Caco-2 (cell line): ENCODE measurements around the gene ZNF653. TPM values are rescaled to one million over a fixed set of nuclear protein-coding genes. Genes with fewer than 3 reads are reported as not detected.

ENCODE experiments used
- BruUV-seq: library from RNA; stranded (reverse); fragments of 400-500 nt; replicated peaks from 2 replicates; lab custom pipeline; 2021; lab: Mats Ljungman, UMichigan
- CTCF ChIA-PET: fragments of 300-600 bp; sonication (Branson Sonifier 250); formaldehyde crosslinking; loops from one replicate; lab custom pipeline; 2022; ENCODE audit warnings: antibody characterized with exemption; lab: Charles Lee
- POLR2A ChIA-PET: fragments of 300-600 bp; sonication (Branson Sonifier 250); formaldehyde crosslinking; loops from one replicate; lab custom pipeline; 2022; ENCODE audit warnings: antibody characterized with exemption; lab: Charles Lee
- DNase-seq, 2 experiments: peaks; one replicate each; pipeline versions ENCODE4 v3.0.0 to v3.0.0-alpha.2; 2020 to 2022
- H3K27me3 ChIP-seq: replicated peaks from 2 replicates; pipeline ENCODE4 v1.6.0; 2011; ENCODE audit warnings: low read length; ENCODE audit not compliant: control insufficient read depth, insufficient read depth
- H3K36me3 ChIP-seq: 2 replicates; pipeline ENCODE4 v1.5.1; 2011; ENCODE audit warnings: low read length; ENCODE audit not compliant: control insufficient read depth, insufficient read depth
- H3K4me1 ChIP-seq: fragments of 250-450 bp; sonication (Bioruptor Pico); 2 replicates; pipeline ENCODE4 v1.5.1; 2020; ENCODE audit warnings: mild to moderate bottlenecking
- H3K4me3 ChIP-seq: 2 replicates; pipeline ENCODE4 v1.5.1; 2011; ENCODE audit warnings: low read depth, mild to moderate bottlenecking, control low read depth, low read length
- H3K9me3 ChIP-seq: fragments of 250-450 bp; sonication (Bioruptor Pico); 2 replicates; pipeline ENCODE4 v1.5.1; 2020; ENCODE audit warnings: mild to moderate bottlenecking, moderate library complexity
- H3K27ac Mint-ChIP-seq: one replicate; pipeline ENCODE4 v1.8.0; 2022; ENCODE audit warnings: mixed read lengths; ENCODE audit not compliant: unreplicated experiment
- H3K27me3 Mint-ChIP-seq: one replicate; pipeline ENCODE4 v1.8.0; 2022; ENCODE audit warnings: mixed read lengths; ENCODE audit not compliant: insufficient read depth, unreplicated experiment
- H3K36me3 Mint-ChIP-seq: one replicate; pipeline ENCODE4 v1.8.0; 2022; ENCODE audit warnings: mild to moderate bottlenecking, mixed read lengths; ENCODE audit not compliant: insufficient read depth, unreplicated experiment
- H3K4me1 Mint-ChIP-seq: one replicate; pipeline ENCODE4 v1.8.0; 2022; ENCODE audit warnings: low read depth, mixed read lengths; ENCODE audit not compliant: unreplicated experiment
- H3K4me3 Mint-ChIP-seq: one replicate; pipeline ENCODE4 v1.8.0; 2022; ENCODE audit warnings: mild to moderate bottlenecking, moderate library complexity, mixed read lengths; ENCODE audit not compliant: unreplicated experiment
- H3K9me3 Mint-ChIP-seq: one replicate; pipeline ENCODE4 v1.8.0; 2022; ENCODE audit warnings: mixed read lengths; ENCODE audit not compliant: unreplicated experiment
- intact Hi-C: fragments of 100-400 bp; cut with micrococcal nuclease; formaldehyde crosslinking; loops from one replicate; pipeline ENCODE4 v1.10.0; 2022; ENCODE audit not compliant: unreplicated experiment
- total RNA-seq: library from RNA; stranded (reverse); gene quantifications from 2 replicates; pipeline ENCODE4 v1.2.3, GENCODE V29; 2022
- TF ChIP-seq, protein P1 (sequence below), 2 experiments: fragments of 200-600 bp in 1 of 2; IDR thresholded peaks; 1 replicate in 1 of 2; 2 replicates in 1 of 2; pipeline versions ENCODE4 v1.5.1 to v1.8.0; 2011 to 2022; ENCODE audit warnings: antibody characterized with exemption in 1 of 2, control low read depth in 1 of 2, inconsistent platforms in 1 of 2, low read depth in 1 of 2, low read length in 1 of 2, mild to moderate bottlenecking in 1 of 2, moderate library complexity in 1 of 2; ENCODE audit not compliant: insufficient read depth in 1 of 2, severe bottlenecking in 1 of 2, unreplicated experiment in 1 of 2

ZNF653 gene
- total RNA-seq, 1 experiment from 2014 or later, result 6.1 TPM

- no peak for DNase-seq
- no TSS peak for BruUV-seq
Measured at GRCh38 chr19:11513946-11514345, 8.3 kb upstream of the ZNF653 start.

DNA sequence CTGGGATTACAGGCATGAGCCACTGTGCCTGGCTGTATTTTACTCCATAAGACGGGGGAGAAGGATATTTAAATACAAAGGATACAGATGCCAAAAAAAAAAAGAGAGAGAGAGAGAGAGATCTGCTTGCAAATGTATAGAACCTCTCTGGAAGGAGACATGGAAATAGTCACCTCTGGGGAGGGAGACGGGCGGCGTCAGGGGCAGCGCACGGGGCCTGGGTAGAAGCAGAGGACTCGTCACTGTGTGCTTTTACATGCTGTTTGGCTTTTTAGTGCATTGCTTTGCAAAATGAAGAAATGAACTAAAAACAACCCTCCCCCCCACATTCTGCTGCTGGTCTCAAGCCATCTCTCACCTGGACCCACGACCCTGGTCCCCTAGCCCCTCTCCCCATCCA lies 4.8 kb upstream of the ZNF653 start:
- TF ChIP-seq, protein P1, sequence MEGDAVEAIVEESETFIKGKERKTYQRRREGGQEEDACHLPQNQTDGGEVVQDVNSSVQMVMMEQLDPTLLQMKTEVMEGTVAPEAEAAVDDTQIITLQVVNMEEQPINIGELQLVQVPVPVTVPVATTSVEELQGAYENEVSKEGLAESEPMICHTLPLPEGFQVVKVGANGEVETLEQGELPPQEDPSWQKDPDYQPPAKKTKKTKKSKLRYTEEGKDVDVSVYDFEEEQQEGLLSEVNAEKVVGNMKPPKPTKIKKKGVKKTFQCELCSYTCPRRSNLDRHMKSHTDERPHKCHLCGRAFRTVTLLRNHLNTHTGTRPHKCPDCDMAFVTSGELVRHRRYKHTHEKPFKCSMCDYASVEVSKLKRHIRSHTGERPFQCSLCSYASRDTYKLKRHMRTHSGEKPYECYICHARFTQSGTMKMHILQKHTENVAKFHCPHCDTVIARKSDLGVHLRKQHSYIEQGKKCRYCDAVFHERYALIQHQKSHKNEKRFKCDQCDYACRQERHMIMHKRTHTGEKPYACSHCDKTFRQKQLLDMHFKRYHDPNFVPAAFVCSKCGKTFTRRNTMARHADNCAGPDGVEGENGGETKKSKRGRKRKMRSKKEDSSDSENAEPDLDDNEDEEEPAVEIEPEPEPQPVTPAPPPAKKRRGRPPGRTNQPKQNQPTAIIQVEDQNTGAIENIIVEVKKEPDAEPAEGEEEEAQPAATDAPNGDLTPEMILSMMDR (IDR thresholded peaks at IDR 0.05; ENCODE audit: insufficient read depth in 1 of 2, low read depth in 1 of 2, low read length in 1 of 2, severe bottlenecking in 1 of 2, unreplicated experiment in 1 of 2), result no peak
- no peaks in the 10 kb centered on the region for H3K9me3 Mint-ChIP-seq
- DNase-seq, result no peak
- no peaks in the 10 kb centered on the region for H3K4me1 Mint-ChIP-seq
- H3K27me3 Mint-ChIP-seq, result no peaks in the 10 kb centered on the region
- no peak overlapping the region for H3K27ac Mint-ChIP-seq
- ChIA-PET CTCF (no interaction called here), POLR2A (no interaction called here)
- no TSS peak for BruUV-seq
- no peak overlapping the region for H3K4me3 ChIP-seq
- H3K9me3 ChIP-seq, result no peaks in the 10 kb centered on the region
- intact Hi-C loops, result no loop called here
- no peaks in the 10 kb centered on the region for H3K27me3 ChIP-seq
- H3K36me3 Mint-ChIP-seq, result peaks cover 39% of the 10 kb centered on the region
- peaks cover 11% of the 10 kb centered on the region; the same call in 1 of the 2 replicates for H3K4me1 ChIP-seq
- no peaks in the 10 kb centered on the region; the same call in 1 of the 2 replicates for H3K36me3 ChIP-seq
- no peak overlapping the region for H3K4me3 Mint-ChIP-seq

More at GRCh38 chr19:11513946-11514345, 8.3 kb upstream of the ZNF653 start:
- TF ChIP-seq, protein P1 (IDR thresholded peaks at IDR 0.05; ENCODE audit: insufficient read depth in 1 of 2, low read depth in 1 of 2, low read length in 1 of 2, severe bottlenecking in 1 of 2, unreplicated experiment in 1 of 2), result no peak
- no peaks in the 10 kb centered on the region for H3K9me3 ChIP-seq
- intact Hi-C loops, result no loop called here
- H3K4me1 ChIP-seq, result no peaks in the 10 kb centered on the region
- Mint-ChIP-seq H3K4me1 (no peaks in the 10 kb centered on the region), H3K27ac (no peak overlapping the region), H3K4me3 (no peak overlapping the region), H3K9me3 (no peaks in the 10 kb centered on the region), H3K27me3 (no peaks in the 10 kb centered on the region), H3K36me3 (peaks cover 17% of the 10 kb centered on the region)
- CTCF ChIA-PET, result no interaction called here
- POLR2A ChIA-PET, result no interaction called here
- H3K27me3 ChIP-seq, result no peaks in the 10 kb centered on the region
- H3K36me3 ChIP-seq, result no peaks in the 10 kb centered on the region
- no peak overlapping the region for H3K4me3 ChIP-seq

DNA sequence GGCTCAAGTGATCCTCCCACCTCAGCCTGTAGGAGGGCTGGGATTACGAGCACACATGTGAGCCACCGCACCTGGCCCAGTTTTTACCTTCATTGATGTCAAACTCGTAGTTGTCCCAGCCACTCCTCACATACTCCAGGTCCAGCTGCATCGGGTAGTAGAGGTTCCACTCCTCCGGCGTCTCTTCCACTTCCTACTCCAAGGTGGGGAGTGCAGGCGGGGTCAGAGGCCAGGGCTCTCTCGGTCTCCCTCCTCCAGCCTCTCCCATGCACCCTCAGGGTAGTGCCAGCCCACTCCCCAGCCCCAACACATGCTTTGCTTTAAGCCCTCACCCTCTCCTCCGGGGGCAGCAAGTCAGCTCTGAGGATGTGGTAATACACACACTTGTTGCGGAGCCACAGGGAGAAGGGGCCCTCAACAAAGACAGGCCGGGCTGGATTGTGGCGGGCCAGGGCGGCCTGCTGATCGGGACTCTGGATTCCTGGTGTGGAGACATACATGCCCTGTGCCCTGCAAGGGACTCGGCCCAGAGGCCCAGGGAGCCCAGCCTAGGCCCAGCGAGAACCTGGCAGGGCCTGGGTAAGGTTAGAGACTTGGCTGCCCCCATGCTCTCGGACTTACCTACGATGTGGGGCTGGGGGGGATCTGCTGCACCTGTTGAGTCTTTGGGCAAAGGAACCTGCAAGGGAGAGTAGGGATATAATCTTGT lies 1.9 kb upstream of the ZNF653 start:
- H3K9me3 ChIP-seq, result no peaks in the 10 kb centered on the region
- Mint-ChIP-seq H3K4me3 (peak overlapping the region; percentile 81), H3K36me3 (peaks cover 49% of the 10 kb centered on the region), H3K27me3 (no peaks in the 10 kb centered on the region), H3K4me1 (peaks cover 7% of the 10 kb centered on the region), H3K9me3 (no peaks in the 10 kb centered on the region), H3K27ac (peak overlapping the region; percentile 95)
- POLR2A ChIA-PET, result no interaction called here
- H3K36me3 ChIP-seq, result no peaks in the 10 kb centered on the region; the same call in 1 of the 2 replicates
- H3K4me1 ChIP-seq, result peaks cover 11% of the 10 kb centered on the region; the same call in 1 of the 2 replicates
- intact Hi-C loops, result no loop called here
- no peak for DNase-seq
- TF ChIP-seq, protein P1 (IDR thresholded peaks at IDR 0.05; ENCODE audit: insufficient read depth in 1 of 2, low read depth in 1 of 2, low read length in 1 of 2, severe bottlenecking in 1 of 2, unreplicated experiment in 1 of 2), result no peak
- no peaks in the 10 kb centered on the region for H3K27me3 ChIP-seq
- no peak overlapping the region for H3K4me3 ChIP-seq
- BruUV-seq, result no TSS peak
- CTCF ChIA-PET, result no interaction called here
